Posterior cingulate gyrus (tissue), 11 donors: Measurements from ENCODE around the gene C1QTNF6.

Experiments
- DNase-seq, 10 donors: peaks; one replicate each; pipeline versions ENCODE4 v3.0.0 to v3.0.0-alpha.2; 2020 to 2021; ENCODE audit warnings: mixed read lengths in 3 of 10
- intact Hi-C: fragments of 100-400 bp; cut with DNase I; formaldehyde crosslinking; loops from one replicate; pipeline ENCODE4 v1.15.1; 2023

C1QTNF6 gene

DNA sequence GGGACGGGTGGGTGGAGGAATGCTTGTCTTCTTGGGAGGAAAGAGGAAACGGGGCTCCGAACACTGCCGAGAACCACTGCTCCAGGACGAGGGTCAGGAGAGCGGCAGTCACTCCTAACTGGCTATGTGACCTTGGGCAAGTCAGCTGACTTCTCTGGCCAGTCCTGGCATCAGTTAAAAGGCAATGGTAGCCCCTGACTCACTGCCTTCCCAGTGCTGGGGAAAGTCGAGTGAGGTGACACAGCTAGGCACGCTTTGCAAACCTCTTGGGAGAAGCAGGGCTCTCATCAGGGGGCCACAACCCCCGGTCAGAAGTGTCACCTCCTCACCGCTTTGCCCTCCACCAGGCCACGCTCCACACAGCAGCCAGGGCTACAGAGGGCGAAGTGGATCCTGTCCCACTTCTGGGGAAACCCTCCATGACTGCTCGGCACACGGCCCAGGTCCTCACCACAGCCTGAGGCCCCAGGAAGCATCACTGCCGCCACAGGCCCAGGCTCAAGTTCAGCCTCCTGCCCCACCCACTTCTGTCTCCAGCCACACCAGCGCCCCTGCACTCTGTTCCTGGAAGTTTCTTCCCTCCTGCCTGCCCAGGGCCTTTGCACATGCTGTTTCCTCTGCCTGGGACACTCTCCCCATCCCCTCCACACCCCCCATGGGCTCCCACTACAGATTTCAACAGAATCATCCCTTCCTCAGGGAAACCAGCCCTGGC lies 54.6 kb downstream of the C1QTNF6 start:
- DNase-seq = no peak
- intact Hi-C loops = no loop called here

DNA sequence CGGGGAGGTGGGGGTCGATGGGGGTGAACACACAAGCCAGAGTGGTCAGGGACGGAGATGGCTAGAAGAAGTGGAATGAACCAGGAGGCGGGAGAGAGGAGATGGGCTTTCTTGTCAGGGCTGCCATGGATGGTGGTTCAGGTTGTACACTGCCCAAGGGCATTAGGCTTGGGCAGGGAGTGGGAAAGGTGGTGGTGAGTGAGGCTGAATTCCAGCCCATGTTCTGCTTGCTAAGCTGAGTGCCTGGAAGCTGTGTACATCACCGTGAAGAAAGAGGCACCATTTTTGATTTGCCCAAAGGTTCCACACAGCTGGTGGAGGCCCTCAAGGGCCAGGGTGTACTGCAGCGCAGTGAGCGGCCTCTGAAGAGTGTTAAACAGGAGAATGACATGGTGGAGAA lies 55.3 kb downstream of the C1QTNF6 start:
- intact Hi-C loops = no loop called here
- no peak for DNase-seq
